Loucy (cell line): Measurements from ENCODE around the gene MSL1.

Experiments
- CTCF ChIP-seq: fragments of 200-600 bp; sonication (generic); conservative IDR thresholded peaks from 2 replicates; pipeline ENCODE4 v1.5.1; 2014; ENCODE audit warnings: mild to moderate bottlenecking, antibody characterized with exemption, low read length
- EZH2phosphoT487 ChIP-seq: fragments of 200-600 bp; IDR thresholded peaks from 2 replicates; pipeline ENCODE4 v1.6.1; 2018; ENCODE audit warnings: antibody characterized with exemption, mild to moderate bottlenecking, moderate library complexity, borderline replicate concordance

GRCh38 chr17:40095351-40095943, 26.3 kb upstream of the MSL1 start:
- TF ChIP-seq CTCF (no peak), EZH2phosphoT487 (no peak)
